Keratinocyte (primary cell): Measurements from ENCODE around the gene PRR16.

Experiments used
- EZH2 ChIP-seq: IDR thresholded peaks from one replicate; pipeline ENCODE4 v1.6.1; 2012; ENCODE audit warnings: inconsistent platforms, mild to moderate bottlenecking, low read length, moderate library complexity
- TF ChIP-seq, protein P1 (sequence below), 3 experiments: IDR thresholded peaks in 1 of 3; conservative IDR thresholded peaks in 1 of 3; optimal IDR thresholded peaks in 1 of 3; 2 replicates in 2 of 3; 3 replicates in 1 of 3; pipeline versions ENCODE3 to v1.5.1; 2011; ENCODE audit warnings: low read length in 3 of 3, mild to moderate bottlenecking in 3 of 3, moderate library complexity in 2 of 3, control low read depth in 1 of 3, inconsistent platforms in 1 of 3; ENCODE audit not compliant: insufficient read depth in 2 of 3; ENCODE audit errors: extremely low read depth in 1 of 3

DNA sequence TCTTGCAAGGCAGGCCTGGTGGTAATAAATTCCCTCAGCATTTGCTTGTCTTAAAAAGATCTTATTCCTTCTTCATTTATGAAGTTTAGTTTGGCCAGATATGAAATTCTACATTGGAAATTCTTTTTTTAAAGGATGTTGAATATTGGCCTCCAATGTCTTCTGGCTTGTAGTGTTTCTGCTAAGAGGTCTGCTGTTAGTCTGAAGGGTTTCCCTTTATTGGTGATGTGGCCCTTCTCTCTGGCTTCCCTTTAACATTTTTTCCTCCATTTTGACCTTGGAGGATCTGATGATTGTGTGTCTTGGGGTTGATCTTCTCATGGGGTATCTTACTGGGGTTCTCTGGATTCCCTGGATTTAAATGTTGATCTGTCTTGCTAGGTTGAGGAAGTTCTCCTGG lies 33.5 kb upstream of the PRR16 start:
- TF ChIP-seq, protein P1, sequence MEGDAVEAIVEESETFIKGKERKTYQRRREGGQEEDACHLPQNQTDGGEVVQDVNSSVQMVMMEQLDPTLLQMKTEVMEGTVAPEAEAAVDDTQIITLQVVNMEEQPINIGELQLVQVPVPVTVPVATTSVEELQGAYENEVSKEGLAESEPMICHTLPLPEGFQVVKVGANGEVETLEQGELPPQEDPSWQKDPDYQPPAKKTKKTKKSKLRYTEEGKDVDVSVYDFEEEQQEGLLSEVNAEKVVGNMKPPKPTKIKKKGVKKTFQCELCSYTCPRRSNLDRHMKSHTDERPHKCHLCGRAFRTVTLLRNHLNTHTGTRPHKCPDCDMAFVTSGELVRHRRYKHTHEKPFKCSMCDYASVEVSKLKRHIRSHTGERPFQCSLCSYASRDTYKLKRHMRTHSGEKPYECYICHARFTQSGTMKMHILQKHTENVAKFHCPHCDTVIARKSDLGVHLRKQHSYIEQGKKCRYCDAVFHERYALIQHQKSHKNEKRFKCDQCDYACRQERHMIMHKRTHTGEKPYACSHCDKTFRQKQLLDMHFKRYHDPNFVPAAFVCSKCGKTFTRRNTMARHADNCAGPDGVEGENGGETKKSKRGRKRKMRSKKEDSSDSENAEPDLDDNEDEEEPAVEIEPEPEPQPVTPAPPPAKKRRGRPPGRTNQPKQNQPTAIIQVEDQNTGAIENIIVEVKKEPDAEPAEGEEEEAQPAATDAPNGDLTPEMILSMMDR (optimal IDR thresholded peaks at IDR 0.05 in 1 of 3, IDR thresholded peaks at IDR 0.05 in 1 of 3, conservative IDR thresholded peaks at IDR 0.05 in 1 of 3; ENCODE audit: extremely low read depth in 1 of 3, insufficient read depth in 2 of 3, low read length in 3 of 3) = no peak
- no peak for TF ChIP-seq EZH2
